Endothelial cell of umbilical vein (primary cell): ENCODE data around the gene IKZF1. TPM values are rescaled to one million over a fixed set of nuclear protein-coding genes. Genes with fewer than 3 reads are reported as not detected.

Experiments used
- BruUV-seq: library from RNA; stranded (reverse); fragments of 400-500 nt; replicated peaks from 2 replicates; lab custom pipeline; 2021; lab: Mats Ljungman, UMichigan
- CTCF ChIA-PET: fragments of 300-600, 350-600 bp; sonication (Branson Sonifier 250); formaldehyde crosslinking; loops from one replicate; lab custom pipeline; 2021; ENCODE audit warnings: antibody characterized with exemption, inconsistent platforms; lab: Charles Lee
- POLR2A ChIA-PET: fragments of 300-600, 350-600 bp; sonication (Branson Sonifier 250); formaldehyde crosslinking; loops from one replicate; lab custom pipeline; 2021; ENCODE audit warnings: antibody characterized with exemption, inconsistent platforms; lab: Charles Lee
- DNase-seq: peaks from one replicate; pipeline ENCODE4 v3.0.0-alpha.2; 2011; ENCODE audit warnings: low read depth, low spot score
- FAIRE-seq: peaks from 2 replicates; lab custom pipeline; 2011; peaks lifted over from hg19 to GRCh38; lab: Jason Lieb, UNC
- H2AFZ ChIP-seq: 2 replicates; pipeline ENCODE4 v1.6.0; 2012; ENCODE audit warnings: low read depth, low read length, control low read depth, inconsistent platforms
- H3K27ac ChIP-seq: 2 replicates; pipeline ENCODE4 v1.5.1; 2011; ENCODE audit warnings: low read depth, mild to moderate bottlenecking, control low read depth, low read length, moderate library complexity; ENCODE audit not compliant: insufficient read depth
- H3K27me3 ChIP-seq, 2 experiments: 2 replicates each; pipeline versions ENCODE4 v1.6.0 to v1.6.1; 2011; ENCODE audit warnings: low read length in 2 of 2, mixed read lengths in 1 of 2; ENCODE audit not compliant: control insufficient read depth in 2 of 2, insufficient read depth in 2 of 2
- H3K36me3 ChIP-seq, 2 experiments: 2 replicates in 1 of 2; 3 replicates in 1 of 2; pipeline ENCODE4 v1.5.1; 2011; ENCODE audit warnings: low read length in 2 of 2, mild to moderate bottlenecking in 1 of 2, moderate library complexity in 1 of 2; ENCODE audit not compliant: control insufficient read depth in 2 of 2, insufficient read depth in 2 of 2; ENCODE audit errors: extremely low read depth in 1 of 2
- H3K4me1 ChIP-seq: 3 replicates; pipeline ENCODE4 v1.5.1; 2011; ENCODE audit warnings: mild to moderate bottlenecking, low read length; ENCODE audit not compliant: control insufficient read depth, insufficient read depth; ENCODE audit errors: extremely low read depth
- H3K4me2 ChIP-seq: 2 replicates; pipeline ENCODE4 v1.6.1; 2011; ENCODE audit warnings: low read length, control low read depth, mixed read lengths; ENCODE audit not compliant: insufficient read depth
- H3K4me3 ChIP-seq, 3 experiments: fragments of 200-600 bp in 1 of 3; sonication (generic), shearing (Covaris generic) in 1 of 3; replicated peaks in 1 of 3; 2 replicates each; pipeline ENCODE4 v1.5.1; 2011 to 2016; ENCODE audit warnings: control low read depth in 3 of 3, low read length in 3 of 3, mild to moderate bottlenecking in 2 of 3, inconsistent platforms in 1 of 3, low read depth in 1 of 3, moderate library complexity in 1 of 3; ENCODE audit not compliant: insufficient read depth in 1 of 3
- H3K79me2 ChIP-seq: 2 replicates; pipeline ENCODE4 v1.6.0; 2012; ENCODE audit warnings: low read length, inconsistent platforms; ENCODE audit not compliant: control insufficient read depth, insufficient read depth
- H3K9ac ChIP-seq: replicated peaks from 2 replicates; pipeline ENCODE3; 2011; ENCODE audit warnings: low read length, control low read depth; ENCODE audit not compliant: insufficient read depth; ENCODE audit errors: extremely low read depth
- H3K9me1 ChIP-seq: replicated peaks from 3 replicates; pipeline ENCODE4 v1.6.0; 2011; ENCODE audit warnings: mild to moderate bottlenecking, low read length; ENCODE audit not compliant: control insufficient read depth, insufficient read depth; ENCODE audit errors: extremely low read depth
- H3K9me3 ChIP-seq: replicated peaks from 2 replicates; pipeline ENCODE4 v1.5.1; 2012; ENCODE audit warnings: low read length, inconsistent platforms; ENCODE audit not compliant: control insufficient read depth, insufficient read depth
- H4K20me1 ChIP-seq: replicated peaks from 2 replicates; pipeline ENCODE3; 2011; ENCODE audit warnings: mild to moderate bottlenecking, low read length; ENCODE audit not compliant: control insufficient read depth, insufficient read depth; ENCODE audit errors: extremely low read depth
- CTCF ChIP-seq, 2 donors: IDR thresholded peaks; 1 replicate in 1 of 2; 2 replicates in 1 of 2; pipeline ENCODE4 v1.5.1; 2011; ENCODE audit warnings: low read length in 2 of 2, mild to moderate bottlenecking in 2 of 2, moderate library complexity in 2 of 2, control low read depth in 1 of 2, inconsistent platforms in 1 of 2, low read depth in 1 of 2; ENCODE audit not compliant: insufficient read depth in 1 of 2; ENCODE audit errors: extremely low read depth in 1 of 2
- EZH2 ChIP-seq: IDR thresholded peaks from 2 replicates; pipeline ENCODE4 v1.6.1; 2012; ENCODE audit warnings: borderline replicate concordance, low read depth, mild to moderate bottlenecking, moderate library complexity, low read length, inconsistent platforms; ENCODE audit not compliant: severe bottlenecking
- FOS ChIP-seq: IDR thresholded peaks from 2 replicates; pipeline ENCODE4 v1.6.1; 2011; ENCODE audit warnings: mild to moderate bottlenecking, low read length, moderate library complexity, borderline replicate concordance; ENCODE audit not compliant: insufficient read depth
- GATA2 ChIP-seq: IDR thresholded peaks from 2 replicates; pipeline ENCODE4 v1.7.0; 2011; ENCODE audit warnings: low read depth, mild to moderate bottlenecking, moderate library complexity, mixed read lengths, low read length; ENCODE audit not compliant: insufficient read length, insufficient read depth
- JUN ChIP-seq: IDR thresholded peaks from 2 replicates; pipeline ENCODE4 v1.6.1; 2011; ENCODE audit warnings: borderline replicate concordance, low read depth; ENCODE audit not compliant: insufficient read length, insufficient read depth
- MAX ChIP-seq: IDR thresholded peaks from 2 replicates; pipeline ENCODE4 v1.6.1; 2011; ENCODE audit not compliant: insufficient read depth, insufficient read length
- MYC ChIP-seq: IDR thresholded peaks from one replicate; pipeline ENCODE4 v1.6.1; 2011; ENCODE audit warnings: mild to moderate bottlenecking, low read depth, low read length
- POLR2A ChIP-seq: IDR thresholded peaks from 2 replicates; pipeline ENCODE4 v1.6.1; 2012; ENCODE audit warnings: low read depth, mild to moderate bottlenecking, control low read depth, low read length
- POLR2AphosphoS5 ChIP-seq: IDR thresholded peaks from 2 replicates; pipeline ENCODE4 v1.6.1; 2012; ENCODE audit warnings: low read depth, mild to moderate bottlenecking, control low read depth, low read length, moderate library complexity; ENCODE audit not compliant: insufficient read depth
- dilution Hi-C: fragments of 300-500 bp; cut with MboI; formaldehyde crosslinking; loops from one replicate; pipeline ENCODE4 v1.15.0; 2019; ENCODE audit warnings: low sequenced_read_pairs; ENCODE audit not compliant: extremely low pct_ligation_motif_present
- intact Hi-C: fragments of 100-400 bp; cut with micrococcal nuclease; formaldehyde crosslinking; loops from one replicate; pipeline ENCODE4 v1.10.0; 2022
- polyA plus RNA-seq, 4 experiments: library from polyadenylated mRNA; depleted of rRNA in 3 of 4; stranded (reverse) in 3 of 4; unstranded in 1 of 4; fragments of >200 nt; gene quantifications; 2 replicates each; pipeline versions ENCODE4 v1.2.1 to v1.2.3, GENCODE V29; 2011 to 2012; ENCODE audit warnings: missing spikeins in 1 of 4
- total RNA-seq: library from RNA; stranded (reverse); gene quantifications from 2 replicates; pipeline ENCODE4 v1.2.3, GENCODE V29; 2021

IKZF1 gene
- total and polyA plus RNA-seq, 2 donors (not counting 3 experiments of a cell fraction or from before 2014, with no cell fraction given), result 0.01 to 0.20 TPM

- POLR2A ChIA-PET, result no interaction called here
These were observed 66.4 kb downstream of the IKZF1 start for GRCh38 chr7:50370884-50371283.

More at GRCh38 chr7:50370884-50371283, 66.4 kb downstream of the IKZF1 start:
- TF ChIP-seq CTCF (IDR thresholded peaks at IDR 0.05; ENCODE audit: extremely low read depth in 1 of 2, insufficient read depth in 1 of 2, low read depth in 1 of 2, low read length in 2 of 2) (no peak), MAX (no peak), POLR2A (no peak), EZH2 (no peak), POLR2AphosphoS5 (no peak), GATA2 (no peak), MYC (no peak), JUN (no peak), FOS (no peak)
- Histone ChIP-seq H3K79me2 (no peaks in the 10 kb centered on the region), H3K4me1 (no peaks in the 10 kb centered on the region), H2AFZ (no peak overlapping the region), H3K4me2 (no peak overlapping the region), H3K36me3 (no peaks in the 10 kb centered on the region), H3K27ac (no peak overlapping the region), H3K9me3 (no peaks in the 10 kb centered on the region), H3K4me3 (no peak overlapping the region), H3K27me3 (peaks cover 0 to 2% of the 10 kb centered on the region in 2 experiments), H3K9me1 (no peaks in the 10 kb centered on the region), H3K9ac (no peak overlapping the region), H4K20me1 (no peaks in the 10 kb centered on the region)
- dilution Hi-C loops (no loop called here), intact Hi-C loops (no loop called here)
- FAIRE-seq, result no peak
- BruUV-seq, result no TSS peak
- CTCF ChIA-PET, result no interaction called here
- DNase-seq, result no peak
